ENCODE data around the gene SLC4A3. TPM values are rescaled to one million over a fixed set of nuclear protein-coding genes. Genes with fewer than 3 reads are reported as not detected.

SLC4A3 gene, protein sequence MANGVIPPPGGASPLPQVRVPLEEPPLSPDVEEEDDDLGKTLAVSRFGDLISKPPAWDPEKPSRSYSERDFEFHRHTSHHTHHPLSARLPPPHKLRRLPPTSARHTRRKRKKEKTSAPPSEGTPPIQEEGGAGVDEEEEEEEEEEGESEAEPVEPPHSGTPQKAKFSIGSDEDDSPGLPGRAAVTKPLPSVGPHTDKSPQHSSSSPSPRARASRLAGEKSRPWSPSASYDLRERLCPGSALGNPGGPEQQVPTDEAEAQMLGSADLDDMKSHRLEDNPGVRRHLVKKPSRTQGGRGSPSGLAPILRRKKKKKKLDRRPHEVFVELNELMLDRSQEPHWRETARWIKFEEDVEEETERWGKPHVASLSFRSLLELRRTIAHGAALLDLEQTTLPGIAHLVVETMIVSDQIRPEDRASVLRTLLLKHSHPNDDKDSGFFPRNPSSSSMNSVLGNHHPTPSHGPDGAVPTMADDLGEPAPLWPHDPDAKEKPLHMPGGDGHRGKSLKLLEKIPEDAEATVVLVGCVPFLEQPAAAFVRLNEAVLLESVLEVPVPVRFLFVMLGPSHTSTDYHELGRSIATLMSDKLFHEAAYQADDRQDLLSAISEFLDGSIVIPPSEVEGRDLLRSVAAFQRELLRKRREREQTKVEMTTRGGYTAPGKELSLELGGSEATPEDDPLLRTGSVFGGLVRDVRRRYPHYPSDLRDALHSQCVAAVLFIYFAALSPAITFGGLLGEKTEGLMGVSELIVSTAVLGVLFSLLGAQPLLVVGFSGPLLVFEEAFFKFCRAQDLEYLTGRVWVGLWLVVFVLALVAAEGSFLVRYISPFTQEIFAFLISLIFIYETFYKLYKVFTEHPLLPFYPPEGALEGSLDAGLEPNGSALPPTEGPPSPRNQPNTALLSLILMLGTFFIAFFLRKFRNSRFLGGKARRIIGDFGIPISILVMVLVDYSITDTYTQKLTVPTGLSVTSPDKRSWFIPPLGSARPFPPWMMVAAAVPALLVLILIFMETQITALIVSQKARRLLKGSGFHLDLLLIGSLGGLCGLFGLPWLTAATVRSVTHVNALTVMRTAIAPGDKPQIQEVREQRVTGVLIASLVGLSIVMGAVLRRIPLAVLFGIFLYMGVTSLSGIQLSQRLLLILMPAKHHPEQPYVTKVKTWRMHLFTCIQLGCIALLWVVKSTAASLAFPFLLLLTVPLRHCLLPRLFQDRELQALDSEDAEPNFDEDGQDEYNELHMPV
- polyA plus RNA-seq (2013, experiment 1 of 2): 3.0 TPM
- polyA plus RNA-seq (2013, experiment 2 of 2): 2.8 TPM

DNA sequence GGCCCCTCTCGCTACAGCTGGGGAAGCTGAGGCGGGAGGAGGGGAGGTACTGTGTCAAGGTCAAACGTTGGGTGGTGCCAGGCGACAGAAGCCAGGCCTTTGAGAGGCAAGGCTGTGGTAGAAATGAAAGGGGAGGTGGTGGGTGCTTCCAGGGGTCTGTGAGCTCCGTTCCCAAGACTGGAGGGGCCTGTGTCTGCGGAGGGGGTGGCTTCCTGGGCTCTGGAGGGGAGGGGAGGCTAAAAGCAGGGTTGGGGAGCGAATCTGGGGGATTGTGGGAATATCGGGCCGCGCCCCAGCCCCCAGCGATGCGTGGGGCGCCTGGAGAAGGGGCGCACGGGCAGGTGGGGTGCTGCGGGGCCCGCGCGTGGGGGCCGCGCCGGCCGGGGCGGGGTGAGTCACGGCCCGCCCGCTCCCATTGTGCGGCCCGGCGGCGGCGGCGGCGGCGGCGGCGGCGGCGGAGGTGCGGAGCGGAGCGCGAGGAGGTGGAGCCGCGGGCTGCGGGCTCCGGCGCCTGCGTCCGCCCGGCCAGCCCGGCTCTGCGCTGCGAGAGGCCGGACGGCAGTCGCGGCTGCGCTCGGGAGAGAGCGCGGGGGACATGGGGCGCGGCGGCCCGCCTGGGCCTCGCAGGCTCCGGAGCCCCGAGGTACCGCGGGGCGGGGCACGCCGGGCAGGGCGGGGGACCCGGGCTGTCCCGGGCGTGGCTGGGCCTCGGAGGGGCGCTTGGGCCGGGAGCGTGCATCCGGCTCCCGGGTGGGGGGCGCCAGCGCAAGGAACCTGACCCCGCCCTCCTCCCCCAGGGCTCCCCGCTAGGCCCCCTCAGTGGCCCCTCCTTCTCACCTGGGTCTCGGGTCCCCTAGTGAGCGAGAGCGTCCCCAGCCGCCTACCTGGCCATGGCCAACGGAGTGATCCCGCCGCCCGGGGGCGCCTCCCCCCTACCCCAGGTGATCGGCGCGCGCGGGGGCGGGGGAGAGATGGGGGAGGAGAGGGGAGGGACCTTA lies at the start of gene SLC4A3:
Gene SLC4A3 (plus strand): TSS at position 528 of the 998 bp plus-strand sequence. CDS start 363 bp downstream, at position 891.
- H3K79me2 ChIP-seq (ENCODE audit: control insufficient read depth, insufficient read depth, low read length): no peaks in the 10 kb centered on the region
- no peak within 1 kb of the TSS for H2AK5ac ChIP-seq (ENCODE audit: low read length)
- no peaks in the 10 kb centered on the region for H3K27me3 ChIP-seq (ENCODE audit: insufficient read depth, low read length, poor library complexity)

DNA sequence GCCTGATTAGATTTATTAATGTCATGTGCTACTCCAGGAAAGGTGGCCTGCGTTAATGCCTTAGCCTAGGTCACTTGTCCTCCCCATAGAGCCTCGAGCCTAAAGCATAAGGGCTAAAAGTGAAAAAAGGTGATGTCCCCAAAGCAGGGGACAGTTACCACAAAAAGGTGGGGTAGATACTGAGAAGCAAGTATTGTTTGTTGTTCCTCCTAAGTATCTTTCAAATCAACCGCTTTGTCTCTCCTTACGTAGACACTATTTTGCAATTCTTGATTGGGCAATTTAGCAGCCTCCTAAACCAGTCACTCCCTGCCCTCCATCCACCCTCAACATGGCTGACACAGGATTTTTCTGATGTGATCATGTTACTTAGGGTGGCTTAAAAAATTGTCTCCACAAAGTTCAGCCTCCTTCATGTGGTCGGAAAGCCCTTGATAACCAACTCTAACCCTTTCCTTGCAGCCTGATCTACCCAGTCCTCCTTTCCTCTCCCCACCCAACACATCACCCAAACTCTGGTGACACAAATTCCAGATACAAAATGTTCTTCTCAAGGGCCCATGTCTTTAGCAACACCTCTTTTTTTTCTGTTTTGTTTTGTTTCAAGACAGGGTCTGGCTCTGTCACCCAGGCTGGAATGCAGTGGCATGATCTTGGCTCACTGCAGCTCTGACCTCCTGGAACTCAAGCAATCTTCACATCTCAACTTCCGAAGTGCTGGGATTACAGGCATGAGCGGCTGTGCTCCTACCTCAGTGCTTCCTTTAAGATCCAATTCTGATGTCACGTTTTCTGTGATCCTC lies 48.4 kb upstream of the SLC4A3 start:
- WGBS (ENCODE audit: extremely low coverage, insufficient coverage, low lambda C conversion rate): no CpG with 5 or more reads among the region's 8 CpGs
- DNase-seq: no peak

More for the DNA sequence above, at the start of gene SLC4A3:
- no peaks in the 10 kb centered on the region for H3K36me3 ChIP-seq (ENCODE audit: control insufficient read depth, insufficient read depth, low read length)
- H2BK120ac ChIP-seq (ENCODE audit: low read depth, low read length): no peak within 1 kb of the TSS
- H2BK5ac ChIP-seq (ENCODE audit: low read length): no peak within 1 kb of the TSS
- H4K5ac ChIP-seq (ENCODE audit: low read length): no peak within 1 kb of the TSS
- peak within 1 kb of the TSS; percentile 38 for H3K4me3 ChIP-seq (ENCODE audit: low read length)
- no peak within 1 kb of the TSS for H3K27ac ChIP-seq (ENCODE audit: low read depth, low read length)
- H3K18ac ChIP-seq (ENCODE audit: low read length): peak within 1 kb of the TSS; percentile 54
- no peak within 1 kb of the TSS for H4K8ac ChIP-seq (ENCODE audit: low read depth, low read length)
- no peak within 1 kb of the TSS for H2BK15ac ChIP-seq (replicated peaks; ENCODE audit: low read depth)
- H3K9ac ChIP-seq (ENCODE audit: low read length): peak within 1 kb of the TSS; percentile 74
- H3K56ac ChIP-seq (ENCODE audit: low read length): peak within 1 kb of the TSS; percentile 85
- peak; percentile 40 for DNase-seq
- peak within 1 kb of the TSS; percentile 47 for H3K4me2 ChIP-seq (ENCODE audit: low read length)
- peak within 1 kb of the TSS; percentile 83 for H3K4ac ChIP-seq (ENCODE audit: low read depth, low read length)
- no peaks in the 10 kb centered on the region for H3K4me1 ChIP-seq (ENCODE audit: control insufficient read depth, low read depth, low read length)
- peak within 1 kb of the TSS; percentile 57 for H3K23ac ChIP-seq (ENCODE audit: low read length)
- no CpG with 5 or more reads among the region's 103 CpGs for WGBS (ENCODE audit: extremely low coverage, insufficient coverage, low lambda C conversion rate)
- no peaks in the 10 kb centered on the region for H3K79me1 ChIP-seq (ENCODE audit: low read length)

DNA sequence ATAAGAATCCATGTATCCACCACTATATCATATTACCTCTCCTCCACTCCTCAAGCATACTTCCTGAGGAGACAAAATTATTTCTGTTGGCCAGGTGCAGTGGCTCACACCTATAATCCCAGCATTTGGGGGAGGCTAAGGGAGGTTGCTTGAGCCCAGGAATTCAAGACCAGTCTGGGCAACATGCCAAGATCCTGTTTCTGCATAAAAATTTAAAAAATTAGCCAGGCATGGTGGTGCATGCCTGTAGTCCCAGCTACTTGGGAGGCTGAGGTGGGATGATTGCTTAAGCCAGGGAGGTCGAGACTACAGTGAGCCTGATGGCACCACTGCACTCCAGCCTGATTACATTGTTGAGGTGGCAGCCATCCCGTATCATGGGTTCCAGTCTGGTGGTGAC lies 46.1 kb upstream of the SLC4A3 start:
- Histone ChIP-seq H3K4me3 (ENCODE audit: low read length) (no peak overlapping the region), H2BK15ac (replicated peaks; ENCODE audit: low read depth) (no peak overlapping the region), H3K36me3 (ENCODE audit: control insufficient read depth, insufficient read depth, low read length) (no peaks in the 10 kb centered on the region), H3K79me1 (ENCODE audit: low read length) (no peaks in the 10 kb centered on the region), H4K5ac (ENCODE audit: low read length) (no peak overlapping the region), H3K27me3 (ENCODE audit: insufficient read depth, low read length, poor library complexity) (no peaks in the 10 kb centered on the region), H3K27ac (ENCODE audit: low read depth, low read length) (no peak overlapping the region), H3K56ac (ENCODE audit: low read length) (no peak overlapping the region), H3K4me1 (ENCODE audit: control insufficient read depth, low read depth, low read length) (no peaks in the 10 kb centered on the region), H3K4me2 (ENCODE audit: low read length) (no peak overlapping the region), H2BK5ac (ENCODE audit: low read length) (no peak overlapping the region), H3K18ac (ENCODE audit: low read length) (no peak overlapping the region), H3K23ac (ENCODE audit: low read length) (no peak overlapping the region), H3K79me2 (ENCODE audit: control insufficient read depth, insufficient read depth, low read length) (no peaks in the 10 kb centered on the region), H4K8ac (ENCODE audit: low read depth, low read length) (no peak overlapping the region), H2AK5ac (ENCODE audit: low read length) (no peak overlapping the region), H3K9ac (ENCODE audit: low read length) (no peak overlapping the region), H2BK120ac (ENCODE audit: low read depth, low read length) (no peak overlapping the region), H3K4ac (ENCODE audit: low read depth, low read length) (no peak overlapping the region)
- no peak for DNase-seq
- no CpG with 5 or more reads among the region's 2 CpGs for WGBS (ENCODE audit: extremely low coverage, insufficient coverage, low lambda C conversion rate)

More for the DNA sequence above, 48.4 kb upstream of the SLC4A3 start:
- Histone ChIP-seq H3K4me1 (ENCODE audit: control insufficient read depth, low read depth, low read length) (no peaks in the 10 kb centered on the region), H2AK5ac (ENCODE audit: low read length) (no peak overlapping the region), H3K27me3 (ENCODE audit: insufficient read depth, low read length, poor library complexity) (no peaks in the 10 kb centered on the region), H3K56ac (ENCODE audit: low read length) (no peak overlapping the region), H2BK120ac (ENCODE audit: low read depth, low read length) (no peak overlapping the region), H3K27ac (ENCODE audit: low read depth, low read length) (no peak overlapping the region), H3K18ac (ENCODE audit: low read length) (no peak overlapping the region), H3K4me2 (ENCODE audit: low read length) (no peak overlapping the region), H3K79me1 (ENCODE audit: low read length) (no peaks in the 10 kb centered on the region), H4K8ac (ENCODE audit: low read depth, low read length) (no peak overlapping the region), H2BK5ac (ENCODE audit: low read length) (no peak overlapping the region), H3K36me3 (ENCODE audit: control insufficient read depth, insufficient read depth, low read length) (no peaks in the 10 kb centered on the region), H4K5ac (ENCODE audit: low read length) (no peak overlapping the region), H3K23ac (ENCODE audit: low read length) (no peak overlapping the region), H3K79me2 (ENCODE audit: control insufficient read depth, insufficient read depth, low read length) (no peaks in the 10 kb centered on the region), H3K4me3 (ENCODE audit: low read length) (no peak overlapping the region), H3K4ac (ENCODE audit: low read depth, low read length) (no peak overlapping the region), H3K9ac (ENCODE audit: low read length) (no peak overlapping the region), H2BK15ac (replicated peaks; ENCODE audit: low read depth) (no peak overlapping the region)

DNA sequence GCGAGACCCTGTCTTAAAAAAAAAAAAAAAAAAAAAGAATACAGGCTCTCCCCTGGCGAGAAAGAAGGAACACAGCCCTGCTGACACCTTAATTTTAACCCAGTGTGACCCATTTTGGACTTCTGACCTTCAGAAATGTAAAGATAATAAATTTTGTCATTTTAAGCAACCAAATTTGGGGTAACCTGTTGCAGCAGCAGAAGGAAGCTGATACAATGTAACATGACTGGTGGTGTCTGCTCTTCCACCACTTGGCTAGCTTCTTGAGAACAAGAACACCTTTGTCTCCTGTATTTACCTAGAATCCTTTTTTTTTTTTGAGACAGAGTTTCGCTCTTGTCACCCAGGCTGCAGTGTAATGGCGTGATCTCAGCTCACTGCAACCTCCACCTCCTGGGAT lies 36.3 kb upstream of the SLC4A3 start:
- DNase-seq: no peak
- Histone ChIP-seq H2BK15ac (replicated peaks; ENCODE audit: low read depth) (no peak overlapping the region), H3K56ac (ENCODE audit: low read length) (no peak overlapping the region), H3K79me1 (ENCODE audit: low read length) (no peaks in the 10 kb centered on the region), H3K36me3 (ENCODE audit: control insufficient read depth, insufficient read depth, low read length) (no peaks in the 10 kb centered on the region), H3K4me1 (ENCODE audit: control insufficient read depth, low read depth, low read length) (no peaks in the 10 kb centered on the region), H3K4me3 (ENCODE audit: low read length) (no peak overlapping the region), H4K5ac (ENCODE audit: low read length) (no peak overlapping the region), H3K27me3 (ENCODE audit: insufficient read depth, low read length, poor library complexity) (no peaks in the 10 kb centered on the region), H4K8ac (ENCODE audit: low read depth, low read length) (no peak overlapping the region), H3K18ac (ENCODE audit: low read length) (no peak overlapping the region), H3K27ac (ENCODE audit: low read depth, low read length) (no peak overlapping the region), H3K4me2 (ENCODE audit: low read length) (no peak overlapping the region), H3K4ac (ENCODE audit: low read depth, low read length) (no peak overlapping the region), H2BK5ac (ENCODE audit: low read length) (no peak overlapping the region), H2BK120ac (ENCODE audit: low read depth, low read length) (no peak overlapping the region), H3K23ac (ENCODE audit: low read length) (no peak overlapping the region), H3K79me2 (ENCODE audit: control insufficient read depth, insufficient read depth, low read length) (no peaks in the 10 kb centered on the region), H2AK5ac (ENCODE audit: low read length) (no peak overlapping the region), H3K9ac (ENCODE audit: low read length) (no peak overlapping the region)
- no CpG with 5 or more reads among the region's 4 CpGs for WGBS (ENCODE audit: extremely low coverage, insufficient coverage, low lambda C conversion rate)
